Stimulated activated CD8-positive, alpha-beta memory T cell treated with anti-CD3 and anti-CD28 coated beads, Interleukin-7, amount 100 ng/mL, for 1 hour (primary cell): ENCODE measurements around the gene PLIN4.
"Not testable (repeated sequence)": the region's sequence is repeated elsewhere in the genome, so short reads cannot be mapped to it uniquely, and the experiment has no call there.

ENCODE experiments used
- DNase-seq, 2 donors: peaks; one replicate each; pipeline ENCODE4 v3.0.0-alpha.2; 2020; ENCODE audit warnings: low read depth in 2 of 2

The PLIN4 gene

DNA sequence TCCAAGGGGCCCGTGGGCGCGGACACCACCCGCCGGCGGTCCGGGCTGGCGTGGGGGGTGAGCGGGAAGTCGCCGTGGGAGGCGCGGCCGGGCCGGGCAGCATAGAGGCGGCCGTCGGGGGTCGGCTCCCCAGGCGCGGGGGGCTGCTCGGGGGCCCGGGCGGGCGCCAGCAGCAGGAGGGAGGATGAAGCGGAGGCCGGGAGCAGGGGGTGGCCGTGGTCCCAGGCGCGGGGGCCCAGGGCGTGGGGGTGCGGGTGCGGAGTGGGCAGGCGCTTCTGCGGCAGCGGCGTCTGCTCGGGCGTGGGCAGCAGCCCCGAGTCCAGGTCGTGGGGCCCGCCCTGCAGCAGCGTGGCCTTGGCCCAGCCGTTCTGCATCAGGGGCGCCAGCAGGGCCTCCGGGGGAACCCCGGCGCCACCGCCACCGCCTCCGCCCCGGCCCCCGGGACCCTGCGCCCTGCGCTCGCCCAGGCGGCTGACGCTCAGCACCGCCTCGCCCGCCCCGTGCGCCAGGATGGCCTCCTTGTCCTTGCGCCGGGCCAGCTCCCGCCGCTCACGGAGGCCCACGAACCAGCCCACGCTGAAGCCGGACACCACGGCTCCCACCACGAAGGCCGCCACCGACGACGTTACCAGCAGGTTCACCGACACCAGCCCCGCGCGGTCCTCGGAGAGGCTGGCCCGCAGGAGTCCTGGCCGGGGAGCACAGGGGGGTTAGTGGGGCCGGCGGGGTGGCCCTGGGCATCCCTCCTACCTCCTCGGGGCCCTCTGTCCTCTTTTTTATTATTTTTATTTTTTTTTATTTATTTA, 25.8 kb upstream of the PLIN4 start:
- no peak for DNase-seq

DNA sequence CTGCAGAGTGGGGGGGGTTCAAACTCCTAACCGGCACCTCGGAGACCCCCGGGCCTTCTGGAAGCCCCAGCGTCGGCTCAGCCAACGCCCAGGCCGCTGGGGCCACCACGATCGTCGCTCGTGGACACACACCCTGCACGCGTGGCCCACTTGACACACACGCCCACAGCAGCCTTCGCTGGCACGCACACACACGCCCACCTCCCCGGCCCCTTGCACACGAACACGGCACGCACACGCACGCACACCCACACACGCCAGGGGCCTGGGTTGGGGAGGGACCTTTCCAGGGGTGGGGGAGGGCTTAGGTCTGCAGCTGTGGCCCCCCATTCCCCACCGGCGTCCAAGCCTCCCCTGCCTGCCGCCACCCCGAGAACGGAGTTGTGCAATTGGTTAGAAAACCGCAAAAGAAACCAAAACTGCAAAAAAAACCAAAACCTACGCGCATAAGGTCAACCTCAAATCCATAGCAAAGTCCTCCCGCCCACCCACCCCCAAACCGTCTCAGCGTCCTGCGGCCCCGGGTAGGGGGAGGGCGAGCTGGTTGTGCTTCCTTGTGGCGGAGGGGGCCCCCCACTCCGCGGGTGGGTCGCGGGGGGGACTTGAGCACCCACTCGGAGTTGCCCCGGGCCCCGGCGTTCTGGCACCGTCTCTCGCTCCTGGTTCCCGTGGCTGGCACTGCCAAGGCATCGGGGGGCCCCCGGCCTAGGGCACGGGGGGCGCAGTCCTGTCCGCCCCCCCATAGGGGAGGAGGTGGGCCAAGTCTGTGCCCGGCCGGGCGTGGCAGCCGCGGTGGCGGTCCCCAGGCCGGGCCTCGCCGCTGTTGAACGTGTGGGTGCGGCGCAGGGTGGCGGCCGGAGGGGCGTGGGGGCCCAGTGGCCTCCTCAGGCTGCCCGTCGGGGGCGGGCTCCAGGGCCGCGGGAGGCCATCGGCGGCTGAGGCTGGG, 24.9 kb upstream of the PLIN4 start:
- DNase-seq, result no peak

DNA sequence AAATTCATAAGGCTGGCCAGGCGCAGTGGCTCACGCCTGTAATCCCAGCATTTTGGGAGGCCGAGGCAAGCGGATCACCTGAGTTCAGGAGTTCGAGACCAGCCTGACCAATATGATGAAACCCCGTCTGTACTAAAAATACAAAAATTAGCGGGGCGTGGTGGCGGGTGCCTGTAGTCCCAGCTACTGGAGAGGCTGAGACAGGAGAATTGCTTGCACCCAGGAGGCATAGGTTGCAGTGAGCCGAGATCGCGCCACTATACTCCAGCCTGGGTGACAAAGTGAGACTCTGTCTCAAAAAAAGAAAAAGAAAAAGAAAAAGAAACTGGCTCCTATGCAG, 23.5 kb upstream of the PLIN4 start:
- DNase-seq, result not testable (repeated sequence)

DNA sequence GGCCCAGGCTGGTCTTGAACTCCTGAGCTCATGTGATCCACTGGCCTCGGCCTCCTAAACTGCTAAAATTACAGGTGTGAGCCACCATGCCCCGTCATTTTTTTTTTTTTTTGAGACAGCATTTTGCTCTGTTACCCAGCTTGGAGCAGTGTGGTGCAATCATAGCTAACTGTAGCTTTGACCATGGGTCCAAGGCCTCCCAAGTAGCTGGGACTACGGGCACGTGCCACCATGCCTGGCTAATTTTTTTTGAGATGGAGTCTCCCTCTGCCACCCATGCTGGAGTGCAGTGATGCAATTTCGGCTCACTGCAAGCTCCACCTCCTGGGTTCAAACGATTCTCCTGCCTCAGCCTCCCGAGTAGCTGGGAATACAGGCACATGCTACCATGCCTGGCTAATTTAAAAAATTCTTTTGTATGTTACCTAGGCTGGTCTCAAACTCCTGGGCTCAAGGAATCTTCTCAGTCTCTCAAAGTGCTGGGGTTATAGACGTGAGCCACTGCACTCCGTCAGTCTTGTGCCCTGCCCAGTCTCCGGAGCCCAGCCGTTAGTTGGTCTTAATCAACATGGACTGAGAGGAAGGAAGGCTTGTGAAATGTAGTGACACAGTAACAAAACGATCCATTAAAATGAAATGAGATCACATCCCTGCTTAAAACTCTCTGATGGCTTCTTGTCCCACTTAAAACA, 23.0 kb upstream of the PLIN4 start:
- DNase-seq, result no peak

DNA sequence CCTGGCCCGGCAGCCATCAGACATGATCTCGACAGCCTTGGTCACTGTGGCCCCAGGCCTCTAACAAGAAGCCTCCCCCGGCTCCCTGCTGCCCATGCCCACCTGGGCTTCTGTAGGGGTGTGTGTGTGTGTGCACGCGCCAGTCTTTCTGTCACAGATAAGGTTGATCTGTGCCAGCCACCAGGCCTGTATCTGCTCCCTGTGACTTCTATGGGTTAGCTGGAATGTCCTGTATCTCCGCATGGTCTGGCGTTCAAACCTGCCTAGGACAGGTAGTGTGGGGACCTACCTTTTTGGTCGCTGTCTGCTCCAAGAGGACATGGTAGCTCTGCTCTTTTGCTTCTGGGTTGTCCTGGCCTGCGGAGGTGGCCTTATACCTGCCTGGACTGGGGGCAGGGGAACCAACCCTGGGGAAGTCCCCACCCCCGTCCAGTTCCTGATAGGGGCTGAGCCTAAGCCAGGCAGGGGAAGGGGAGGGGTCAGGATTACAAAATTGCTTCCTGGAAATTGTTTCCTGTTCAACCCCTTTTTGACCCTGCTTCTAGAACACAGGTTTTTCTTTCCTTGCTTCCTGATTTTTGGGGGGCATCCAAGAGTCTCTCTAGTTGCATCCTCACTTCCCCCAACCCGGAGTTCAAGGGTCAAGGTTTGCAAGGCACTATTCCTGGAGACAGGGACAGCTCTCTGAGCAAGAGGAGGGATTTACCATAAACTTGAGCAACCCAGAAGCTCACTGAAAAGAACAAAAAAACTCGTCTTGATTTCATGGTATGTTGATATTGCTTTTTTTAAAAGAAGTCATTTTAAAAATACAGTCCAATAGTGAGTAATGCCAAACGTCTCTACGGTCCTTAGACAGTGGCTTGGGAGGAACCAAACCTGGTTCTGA, 21.7 kb upstream of the PLIN4 start, which contains the start of gene LRG1:
LRG1 (minus strand) TSS at position 344 of the 889 bp plus-strand sequence; CDS start at position 321, 23 bp downstream.
- no peak for DNase-seq

DNA sequence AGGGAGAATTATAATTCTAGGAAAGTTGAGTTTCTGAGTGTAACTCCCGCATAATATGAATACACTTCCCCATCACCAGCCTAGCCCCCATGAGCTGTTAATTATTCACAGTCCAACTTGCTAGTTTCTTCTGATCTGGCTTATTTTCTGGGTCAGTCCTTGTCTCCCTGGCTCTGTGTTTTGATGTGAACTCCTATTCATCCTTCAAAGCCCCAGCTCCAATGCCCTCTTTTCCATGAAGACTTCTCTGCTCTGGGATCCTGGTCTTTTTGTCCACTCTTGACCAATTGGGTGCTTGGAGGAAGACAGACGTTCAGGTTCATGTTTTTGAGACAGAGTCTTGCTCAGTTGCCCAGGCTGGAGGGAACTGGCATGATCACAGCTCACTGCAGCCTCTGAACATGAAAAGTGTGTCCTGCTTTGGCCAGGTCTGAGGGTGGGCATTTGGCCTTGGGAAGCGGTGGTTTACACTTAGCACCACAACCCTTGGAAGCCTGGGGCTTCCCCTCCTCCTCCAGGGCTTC, 20.9 kb upstream of the PLIN4 start:
- no peak for DNase-seq

DNA sequence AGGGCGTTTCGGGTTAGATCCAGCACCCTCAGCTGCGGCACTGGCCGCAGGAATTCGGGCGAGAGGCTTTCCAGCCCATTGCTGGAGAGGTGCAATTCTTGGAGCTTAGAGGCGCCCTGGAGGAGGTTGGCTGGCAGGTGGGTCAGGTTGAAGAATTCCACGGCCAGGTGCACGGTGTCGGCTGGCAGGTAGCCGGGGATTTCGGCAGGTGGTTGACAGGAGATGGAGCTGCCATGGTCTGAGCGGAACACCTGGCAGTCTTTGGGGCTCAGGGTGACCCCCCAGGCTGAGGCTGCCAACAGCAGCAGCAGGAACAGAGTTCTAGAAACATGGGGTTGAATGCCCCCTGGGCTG, 20.3 kb upstream of the PLIN4 start:
- DNase-seq, result no peak

DNA sequence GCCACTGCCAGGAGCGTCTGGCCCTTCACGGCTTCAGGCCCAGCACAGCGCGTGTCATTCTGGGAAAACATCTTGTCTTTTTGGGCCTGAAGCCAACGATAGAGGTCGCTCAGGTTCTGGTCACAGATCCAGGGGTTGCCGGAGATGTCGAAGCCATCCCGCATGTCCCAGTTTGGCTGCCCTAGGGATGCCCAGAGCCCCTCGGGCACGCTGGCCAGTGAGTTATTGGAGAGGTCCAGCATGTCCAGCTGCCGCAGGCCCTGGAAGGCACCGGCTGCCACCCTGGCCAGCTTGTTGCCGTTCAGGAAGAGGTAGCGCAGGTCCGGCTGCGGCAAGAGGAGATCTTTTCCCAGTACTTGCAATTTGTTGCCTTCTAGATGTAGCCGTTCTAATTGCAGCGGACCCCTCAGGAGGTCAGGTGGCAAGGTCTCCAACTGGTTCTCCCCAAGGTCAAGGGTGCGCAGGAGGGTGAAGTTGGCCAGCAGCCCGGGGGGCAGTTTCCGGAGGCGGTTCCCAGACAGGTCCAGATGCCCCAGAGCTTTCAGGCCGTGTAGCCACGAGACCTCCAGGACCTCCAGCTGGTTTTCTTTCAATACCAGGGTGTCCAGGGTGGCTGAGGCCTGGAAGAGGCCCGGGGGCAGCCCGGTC, 19.8 kb upstream of the PLIN4 start:
- DNase-seq, result no peak

DNA sequence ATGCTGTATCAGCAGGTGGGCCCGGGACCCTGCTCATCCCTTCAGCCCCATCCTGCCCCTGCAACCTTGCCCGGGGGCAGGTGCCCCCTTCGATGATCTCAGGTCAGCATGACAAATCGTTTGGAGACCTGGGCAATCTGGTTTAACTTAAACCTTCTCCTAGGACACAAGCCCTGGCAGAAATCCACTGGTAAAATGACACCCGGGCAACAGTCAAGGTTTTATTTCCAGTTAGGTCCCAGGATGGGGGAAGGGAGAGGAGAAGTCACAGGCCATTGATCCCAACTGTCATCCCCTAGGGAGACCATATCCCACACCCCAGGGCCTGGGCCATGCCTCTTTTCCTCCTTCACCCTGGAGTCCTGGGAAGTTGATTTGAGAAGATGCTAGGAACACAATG, 18.5 kb upstream of the PLIN4 start:
- no peak for DNase-seq

DNA sequence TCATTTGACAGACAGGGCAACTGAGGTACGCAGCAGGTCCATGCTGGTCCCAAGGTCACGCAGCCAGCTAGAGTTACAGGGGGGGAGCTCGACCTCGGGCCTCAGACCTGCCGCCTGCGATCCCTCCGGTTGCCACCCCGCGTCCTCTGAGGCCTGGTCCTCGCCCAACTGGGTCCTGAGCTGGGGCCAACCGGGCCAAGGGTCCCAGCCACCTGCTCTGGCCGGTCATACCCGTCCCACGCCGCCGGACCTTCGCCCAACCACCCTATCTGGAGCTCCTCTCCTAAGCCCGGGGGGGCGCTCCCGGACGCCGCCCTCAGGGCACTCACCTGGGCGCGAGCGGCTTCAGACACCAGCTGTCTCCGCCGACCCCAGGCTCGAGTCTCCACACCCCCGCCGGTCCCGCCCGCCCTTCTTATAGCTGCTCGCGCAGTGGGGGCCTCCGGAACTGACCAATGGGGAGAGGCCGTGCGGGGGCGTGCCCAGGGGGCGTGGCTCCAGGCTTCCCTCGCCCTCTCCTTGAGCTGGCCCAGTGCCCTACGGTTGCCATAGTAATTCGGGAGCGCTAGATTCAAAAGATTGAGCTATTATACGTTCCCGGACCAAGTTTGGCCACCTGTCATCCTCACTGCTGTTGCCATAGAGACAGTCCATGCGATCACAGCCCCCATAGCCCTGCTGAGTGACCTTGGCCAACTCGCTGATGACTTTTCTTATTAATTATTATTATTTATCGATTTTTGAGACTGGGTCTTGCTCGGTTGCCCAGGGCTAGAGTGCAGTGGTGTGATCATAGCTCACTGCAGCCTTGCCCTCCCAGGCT, 16.8 kb upstream of the PLIN4 start, which contains the start of gene PLIN5:
PLIN5 (minus strand) TSS at position 389 of the 823 bp plus-strand sequence. CDS start 1,150 bp downstream, outside the sequence.
- no peak for DNase-seq

DNA sequence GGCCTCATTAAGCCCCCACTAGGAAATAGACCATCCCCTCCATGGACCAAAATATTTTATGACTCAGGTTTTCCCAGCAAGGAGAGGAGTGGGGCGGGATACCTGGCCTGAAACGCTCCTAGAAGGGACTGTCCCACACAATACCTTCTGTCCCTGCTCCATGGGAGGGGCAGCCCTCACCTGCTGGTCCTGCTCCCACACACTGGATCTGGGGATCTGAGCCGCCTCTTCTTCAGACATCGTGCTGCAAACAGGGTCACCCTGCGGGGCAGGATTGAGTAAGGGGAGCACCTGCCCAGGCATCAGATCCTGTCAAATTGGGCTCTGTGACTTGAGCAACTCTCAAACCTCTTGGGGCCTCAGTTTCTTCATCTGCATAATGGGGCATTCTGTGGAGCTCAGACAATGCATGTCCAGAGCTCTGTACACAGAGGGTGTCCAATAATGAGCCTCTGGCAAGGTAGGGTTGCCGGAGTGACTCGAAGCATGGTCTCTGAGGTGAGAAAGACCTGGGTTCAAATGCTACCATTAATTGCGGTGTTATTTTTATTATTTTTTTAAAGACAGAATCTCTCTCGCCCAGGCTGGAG, 15.6 kb upstream of the PLIN4 start:
- DNase-seq, result no peak

DNA sequence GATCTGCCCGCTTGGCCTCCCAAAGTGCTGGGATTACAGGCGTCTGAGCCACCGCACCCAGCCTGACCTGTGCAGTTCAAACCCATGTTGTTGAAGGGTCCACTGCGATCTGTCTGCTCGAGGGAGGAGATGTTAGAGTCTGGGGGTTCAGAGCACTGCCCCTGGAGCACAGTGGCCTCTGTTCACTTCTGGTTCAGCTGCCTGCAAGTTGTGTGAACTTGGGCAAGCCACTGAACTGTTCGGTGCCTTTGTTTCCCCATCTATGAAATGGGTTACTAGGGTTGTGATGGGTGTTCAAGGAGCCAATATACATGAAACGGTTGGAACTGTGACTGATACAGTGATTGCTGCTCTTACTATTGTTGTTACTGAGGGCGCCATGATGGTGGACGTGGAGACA, 15.0 kb upstream of the PLIN4 start:
- DNase-seq, result no peak

DNA sequence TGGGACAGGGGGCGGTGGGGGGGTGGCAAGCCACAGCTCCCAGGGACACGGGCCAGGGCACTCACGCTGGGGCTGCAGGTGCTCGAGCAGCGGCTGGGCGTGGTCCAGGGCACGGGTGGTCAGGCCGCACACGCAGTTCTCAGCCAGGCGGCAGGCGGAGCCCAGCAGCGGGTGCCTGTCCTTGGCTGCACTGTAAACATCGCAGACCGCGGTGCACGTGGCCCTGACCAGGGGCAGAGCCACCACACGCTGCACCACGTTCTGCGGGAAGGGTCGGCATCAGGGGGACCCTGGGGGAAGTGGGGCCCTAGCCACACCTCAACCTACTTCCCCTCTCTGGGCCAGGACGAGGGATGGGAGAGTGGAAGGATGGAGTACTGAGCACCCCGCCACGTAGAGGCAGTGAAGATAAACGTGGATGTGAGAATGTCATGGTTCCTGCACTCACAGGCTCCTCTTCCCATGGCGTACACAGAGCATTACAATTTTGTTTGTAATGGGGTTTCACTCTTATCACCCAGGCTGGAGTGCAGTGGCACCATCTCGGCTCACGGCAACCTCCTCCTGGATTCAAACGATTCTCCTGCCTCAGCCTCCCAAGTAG, 13.4 kb upstream of the PLIN4 start:
- no peak for DNase-seq

DNA sequence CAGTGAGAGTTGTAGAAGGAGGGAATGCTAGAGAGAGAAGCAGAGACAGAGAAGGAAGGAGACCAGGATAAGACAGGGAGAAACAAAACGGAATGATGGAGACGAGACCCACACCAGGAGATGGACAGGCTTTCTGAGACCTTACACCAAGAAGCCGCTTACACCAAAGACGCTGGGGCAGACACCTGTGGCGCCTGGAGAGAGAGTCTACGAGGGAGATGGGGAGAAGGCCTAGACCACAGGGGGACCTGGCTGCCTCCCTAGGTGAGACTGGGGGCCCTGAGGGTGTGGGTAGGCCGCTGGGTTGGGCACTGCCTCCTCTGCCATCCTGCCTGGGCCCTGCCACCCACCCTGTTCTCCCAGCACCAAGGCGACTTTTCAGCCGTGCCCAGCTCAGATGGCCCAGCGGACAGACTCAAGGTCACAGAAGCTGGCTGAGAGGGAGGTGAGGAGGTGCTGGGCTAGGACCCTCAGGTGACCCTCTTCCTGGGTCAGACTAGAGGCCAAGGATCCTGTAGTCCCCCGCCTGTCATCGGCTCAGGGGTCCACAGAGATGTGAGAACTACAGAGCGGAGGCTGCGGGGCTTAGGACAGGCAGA, 11.7 kb upstream of the PLIN4 start:
- no peak for DNase-seq

DNA sequence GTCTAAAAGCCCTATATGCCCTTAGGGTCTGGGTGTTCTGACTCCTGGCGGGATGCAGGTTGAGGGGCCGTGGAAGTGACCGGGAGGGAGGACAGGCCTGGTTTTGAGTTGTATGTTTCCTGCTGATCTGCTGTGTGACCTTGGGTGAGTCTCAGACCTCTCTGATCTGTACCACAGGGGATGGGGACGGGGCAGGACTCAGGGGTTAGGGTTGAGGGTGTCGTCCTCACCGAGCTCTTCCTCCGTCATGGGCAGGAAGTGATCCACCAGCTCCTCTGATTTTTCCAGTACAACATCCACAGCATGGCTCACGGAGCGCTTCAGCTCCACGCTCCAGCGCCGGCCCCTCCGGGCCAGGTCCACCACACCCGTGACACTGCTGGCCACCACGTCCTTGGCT, 10.6 kb upstream of the PLIN4 start:
- DNase-seq, result no peak

DNA sequence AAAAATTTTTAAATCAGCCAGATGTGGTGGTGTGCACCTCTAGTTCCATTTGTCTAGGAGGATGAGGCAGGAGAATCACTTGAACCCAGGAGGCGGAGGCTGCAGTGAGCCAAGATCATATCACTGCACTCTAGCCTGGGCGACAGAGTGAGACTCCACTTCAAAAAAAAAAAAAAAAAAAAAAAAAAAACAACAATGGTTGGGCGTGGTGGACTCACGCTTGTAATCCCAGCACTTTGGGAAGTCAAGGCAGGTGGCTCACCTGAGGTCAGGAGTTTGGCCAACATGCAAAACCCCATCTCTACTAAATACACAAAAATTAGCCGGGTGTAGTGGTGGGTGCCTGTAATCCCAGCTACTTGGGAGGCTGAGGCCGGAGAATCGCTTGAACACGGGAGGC, 9.1 kb upstream of the PLIN4 start:
- DNase-seq, result not testable (repeated sequence)

DNA sequence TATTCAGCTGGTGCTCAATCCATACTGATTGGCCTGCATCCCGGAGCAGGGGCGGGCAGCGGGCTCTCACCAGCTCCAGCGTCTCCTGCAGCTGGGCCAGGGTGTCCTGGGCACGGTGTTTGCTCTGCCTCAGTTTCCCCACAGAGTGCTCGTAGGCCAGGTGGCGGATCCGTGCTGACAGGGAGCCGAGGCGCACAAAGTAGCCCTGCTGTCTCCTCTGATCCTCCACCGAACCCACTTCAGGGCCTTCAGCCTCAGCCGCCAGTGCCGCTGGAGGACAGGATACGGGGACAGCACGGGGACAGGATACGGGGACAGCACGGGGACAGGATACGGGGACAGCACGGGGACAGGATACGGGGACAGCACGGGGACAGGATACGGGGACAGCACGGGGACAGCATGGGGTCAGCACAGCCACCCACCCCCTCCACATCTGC, 7.3 kb upstream of the PLIN4 start:
- no peak for DNase-seq
